VCaP (cell line): Measurements from ENCODE around the gene TMEM87A.

Experiments used
- H3K27ac ChIP-seq: fragments of 450-650 bp; 2 replicates; pipeline ENCODE4 v1.5.1; 2017
- TF ChIP-seq, protein P1 (sequence below): fragments of 450-650 bp; conservative IDR thresholded peaks from 2 replicates; pipeline ENCODE4 v1.5.1; 2017; ENCODE audit warnings: mild to moderate bottlenecking, moderate library complexity

Gene TMEM87A

DNA sequence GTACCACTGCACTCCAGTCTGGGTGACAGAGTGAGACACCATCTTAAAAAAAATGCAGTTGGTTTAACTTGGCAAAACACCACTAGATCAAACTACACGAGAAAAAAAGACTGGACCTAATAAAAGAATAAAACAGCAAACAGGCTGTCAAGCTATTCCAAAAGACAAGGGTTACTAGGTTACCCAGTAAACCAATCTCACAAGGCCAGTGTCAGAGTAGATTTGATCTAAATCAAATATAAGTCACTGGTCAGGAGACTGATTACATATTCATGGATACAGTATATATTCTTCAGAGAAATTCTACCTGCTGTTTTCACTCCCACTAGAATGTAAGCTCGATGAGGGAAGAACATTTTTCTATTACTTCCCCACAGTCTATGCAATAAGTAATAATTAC, 2.7 kb downstream of the TMEM87A start:
- TF ChIP-seq, protein P1, sequence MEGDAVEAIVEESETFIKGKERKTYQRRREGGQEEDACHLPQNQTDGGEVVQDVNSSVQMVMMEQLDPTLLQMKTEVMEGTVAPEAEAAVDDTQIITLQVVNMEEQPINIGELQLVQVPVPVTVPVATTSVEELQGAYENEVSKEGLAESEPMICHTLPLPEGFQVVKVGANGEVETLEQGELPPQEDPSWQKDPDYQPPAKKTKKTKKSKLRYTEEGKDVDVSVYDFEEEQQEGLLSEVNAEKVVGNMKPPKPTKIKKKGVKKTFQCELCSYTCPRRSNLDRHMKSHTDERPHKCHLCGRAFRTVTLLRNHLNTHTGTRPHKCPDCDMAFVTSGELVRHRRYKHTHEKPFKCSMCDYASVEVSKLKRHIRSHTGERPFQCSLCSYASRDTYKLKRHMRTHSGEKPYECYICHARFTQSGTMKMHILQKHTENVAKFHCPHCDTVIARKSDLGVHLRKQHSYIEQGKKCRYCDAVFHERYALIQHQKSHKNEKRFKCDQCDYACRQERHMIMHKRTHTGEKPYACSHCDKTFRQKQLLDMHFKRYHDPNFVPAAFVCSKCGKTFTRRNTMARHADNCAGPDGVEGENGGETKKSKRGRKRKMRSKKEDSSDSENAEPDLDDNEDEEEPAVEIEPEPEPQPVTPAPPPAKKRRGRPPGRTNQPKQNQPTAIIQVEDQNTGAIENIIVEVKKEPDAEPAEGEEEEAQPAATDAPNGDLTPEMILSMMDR = no peak

DNA sequence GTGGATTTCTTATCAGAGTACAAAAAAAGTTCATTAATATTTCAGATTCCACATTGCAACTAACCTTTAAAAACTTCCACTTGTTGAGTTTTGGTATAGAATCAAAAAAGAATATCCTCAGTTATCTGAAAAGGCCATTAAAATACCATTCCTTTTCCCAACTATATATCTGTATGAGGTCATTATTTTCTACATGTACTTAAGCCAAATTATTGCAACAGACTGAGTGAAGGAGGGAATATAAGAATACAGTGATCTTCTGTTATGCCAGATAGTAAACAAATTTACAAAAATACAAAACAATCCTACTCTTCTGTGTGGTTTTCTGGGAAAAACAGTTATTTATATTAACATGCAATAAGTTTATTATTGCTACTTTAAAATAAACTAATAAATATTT, 5.9 kb downstream of the TMEM87A start:
- TF ChIP-seq, protein P1 = no peak
- no peak overlapping the region for H3K27ac ChIP-seq

More for the DNA sequence above, 2.7 kb downstream of the TMEM87A start:
- H3K27ac ChIP-seq = peak overlapping the region; percentile 98

DNA sequence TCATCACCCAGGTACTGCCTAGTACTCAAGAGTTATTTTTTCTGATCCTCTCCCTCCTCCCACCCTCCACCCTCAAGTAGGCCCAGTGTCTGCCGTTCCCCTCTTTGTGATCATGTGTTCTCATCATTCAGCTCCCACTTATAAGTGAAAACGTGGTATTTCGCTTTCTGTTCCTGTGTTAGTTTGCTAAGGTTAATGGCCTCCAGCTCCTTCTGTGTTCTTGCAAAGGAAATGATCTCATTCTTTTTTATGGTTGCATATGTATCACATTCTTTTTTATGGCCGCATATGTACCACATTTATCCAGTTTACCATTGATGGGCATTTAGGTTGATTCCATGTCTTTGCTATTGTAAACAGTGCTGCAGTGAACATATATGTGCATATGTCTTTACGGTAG, 8.4 kb downstream of the TMEM87A start:
- H3K27ac ChIP-seq = no peak overlapping the region
- TF ChIP-seq, protein P1 = no peak

DNA sequence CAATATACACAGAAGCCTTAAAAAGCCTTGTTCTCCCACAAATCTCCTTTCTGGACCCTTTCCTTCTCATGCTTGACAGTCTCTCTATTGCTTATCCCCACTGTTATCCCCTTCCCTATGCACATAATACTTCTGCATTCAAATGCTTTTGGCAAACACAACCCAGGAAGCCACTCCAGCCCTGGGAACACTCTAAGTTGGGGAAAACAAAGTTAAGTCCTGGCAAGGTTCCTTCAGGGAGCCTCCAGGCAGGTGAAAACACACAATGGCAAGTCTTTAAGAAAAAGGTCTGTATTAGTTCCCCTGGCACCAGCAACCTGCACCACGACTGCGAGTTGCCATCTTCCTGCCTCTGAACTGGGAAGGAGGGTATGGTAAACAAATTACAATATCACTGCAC, 19.9 kb downstream of the TMEM87A start:
- H3K27ac ChIP-seq = no peak overlapping the region
- TF ChIP-seq, protein P1 = no peak

DNA sequence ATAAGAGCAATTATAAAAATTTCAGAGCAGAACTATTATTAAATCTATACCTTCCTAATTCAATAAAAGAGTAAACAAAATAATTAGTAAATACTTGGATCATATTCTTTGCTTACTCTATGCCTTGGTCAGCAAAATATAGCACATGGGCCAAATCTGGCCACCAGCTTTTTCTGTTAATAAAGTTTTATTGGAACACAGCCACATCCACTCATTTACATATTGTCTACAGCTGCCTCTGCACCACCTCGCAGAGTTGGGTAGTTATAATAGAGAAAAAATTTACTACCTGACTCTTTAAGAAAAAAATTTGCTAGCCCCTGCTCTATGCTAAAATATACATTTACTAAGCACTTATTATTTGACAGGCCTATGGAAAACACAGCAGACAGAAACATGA, 32.4 kb downstream of the TMEM87A start:
- TF ChIP-seq, protein P1 = no peak
- no peak overlapping the region for H3K27ac ChIP-seq

DNA sequence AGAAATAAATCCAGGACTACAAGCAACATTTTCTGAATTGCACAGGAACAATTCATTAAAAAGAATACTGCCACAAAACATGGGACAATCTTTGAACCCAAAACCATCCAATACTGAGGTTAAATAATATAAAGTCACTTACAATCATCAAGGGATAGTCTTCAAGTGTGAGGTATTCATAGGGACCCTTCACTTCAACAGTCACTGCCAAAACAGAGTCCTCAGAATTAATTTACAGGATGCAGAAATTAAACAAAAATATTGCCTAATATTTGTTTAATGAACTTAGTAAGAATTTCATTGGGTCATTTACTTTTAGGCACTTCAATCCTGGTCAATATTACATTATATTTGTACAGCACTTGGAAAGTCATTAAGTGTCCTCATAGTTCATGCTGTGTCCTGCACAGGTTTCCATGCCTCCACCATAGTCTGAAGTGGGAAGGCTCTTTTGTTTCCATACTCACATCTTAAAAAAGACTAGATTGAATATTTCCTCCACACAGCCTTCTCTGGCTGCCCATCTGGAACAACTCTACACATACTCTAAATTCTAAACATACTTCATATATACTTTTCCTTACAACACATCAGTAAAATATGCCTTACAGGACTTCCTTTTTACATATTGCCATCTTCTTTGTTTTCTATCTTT, 33.6 kb downstream of the TMEM87A start:
- no peak overlapping the region for H3K27ac ChIP-seq
- TF ChIP-seq, protein P1 = no peak

DNA sequence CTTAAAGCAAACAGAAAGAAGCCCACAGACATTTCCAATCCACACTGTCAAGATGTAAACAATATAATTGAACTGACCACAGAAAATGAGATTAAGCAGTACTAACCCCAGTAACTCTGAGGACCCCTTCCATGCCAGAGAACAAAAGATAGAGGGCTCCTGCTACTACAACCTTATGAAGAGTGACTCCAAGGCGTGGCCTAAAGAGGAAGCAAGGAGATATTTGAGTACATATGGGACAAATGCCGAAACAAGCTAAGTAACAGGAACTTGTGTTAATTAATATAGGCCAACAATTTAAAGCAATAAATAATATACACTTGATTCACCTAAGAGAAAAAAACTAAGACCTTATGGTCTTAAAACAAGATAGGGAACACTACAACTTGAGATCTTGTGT, 40.1 kb downstream of the TMEM87A start:
- TF ChIP-seq, protein P1 = no peak
- H3K27ac ChIP-seq = no peak overlapping the region; the same call in 1 of the 2 replicates
